22Rv1 (cell line): ENCODE measurements around the gene MAGEA11.
"Not testable (repeated sequence)": the region's sequence is repeated elsewhere in the genome, so short reads cannot be mapped to it uniquely, and the experiment has no call there.

Source experiments
- CTCF ChIP-seq: fragments of 450-650 bp; IDR thresholded peaks from 2 replicates; pipeline ENCODE4 v1.5.1; 2017; ENCODE audit warnings: mild to moderate bottlenecking
- ZFX ChIP-seq: fragments of 450-650 bp; IDR thresholded peaks from 2 replicates; pipeline ENCODE4 v1.6.1; 2017; ENCODE audit warnings: antibody characterized with exemption, borderline replicate concordance

GRCh38 chrX:149742269-149742668 is 30.4 kb downstream of the MAGEA11 start:
- TF ChIP-seq CTCF, ZFX: not testable (repeated sequence)
